NCI-H748 treated with DMSO at 0.1 percent for 48 hours (cell line): ENCODE data around the gene SPATA9.
A peak's percentile ranks its signal among the peaks of the same experiment; 100 is the strongest.

Experiments used
- DNase-seq: peaks from one replicate; lab custom pipeline; 2025; lab: John Stamatoyannopoulos, UW

The SPATA9 gene

DNA sequence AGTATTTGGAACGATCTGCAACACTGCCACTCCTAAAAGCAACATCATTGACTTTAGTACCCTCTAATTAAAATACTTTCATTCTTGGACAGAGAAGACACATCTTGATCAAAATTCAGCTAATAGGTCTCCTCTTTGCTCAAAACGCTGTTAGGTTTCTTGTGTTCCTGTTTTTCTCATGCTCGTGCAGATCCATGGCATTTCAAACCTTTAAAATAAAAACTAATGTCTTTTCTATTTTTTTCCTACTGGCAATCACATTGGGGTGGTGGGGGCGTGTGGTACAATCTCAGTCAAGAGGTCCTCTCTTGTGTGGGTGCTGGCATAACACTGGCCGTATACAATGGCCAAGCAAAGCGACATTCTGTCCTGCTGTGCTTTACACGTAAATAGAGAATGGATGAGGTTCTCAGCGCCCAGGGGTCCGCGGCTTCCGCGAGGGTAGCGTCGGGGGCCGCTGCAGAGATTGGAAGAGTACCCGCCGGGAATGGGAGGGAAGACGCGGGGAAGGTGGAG, 63.2 kb downstream of the SPATA9 start:
- DNase-seq = peak; percentile 49

DNA sequence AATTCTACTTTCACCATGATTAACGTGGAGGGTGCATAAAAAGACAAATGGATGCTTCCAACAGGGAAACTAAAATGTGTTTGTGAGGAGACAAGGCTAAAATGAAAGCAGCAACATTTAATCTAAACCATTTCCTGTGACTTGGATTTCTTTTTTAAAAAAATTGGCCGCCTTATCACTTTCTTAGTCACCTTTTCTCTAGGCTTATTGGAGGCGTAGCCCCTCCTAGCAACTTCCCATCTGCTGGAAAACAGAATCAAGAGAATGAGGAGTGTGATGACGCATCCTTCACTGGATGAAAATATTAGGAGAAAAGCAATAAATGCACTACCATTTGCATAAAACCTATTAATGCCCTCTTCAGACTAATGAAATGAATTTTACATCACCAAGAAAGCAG, 63.7 kb downstream of the SPATA9 start:
- DNase-seq = no peak

DNA sequence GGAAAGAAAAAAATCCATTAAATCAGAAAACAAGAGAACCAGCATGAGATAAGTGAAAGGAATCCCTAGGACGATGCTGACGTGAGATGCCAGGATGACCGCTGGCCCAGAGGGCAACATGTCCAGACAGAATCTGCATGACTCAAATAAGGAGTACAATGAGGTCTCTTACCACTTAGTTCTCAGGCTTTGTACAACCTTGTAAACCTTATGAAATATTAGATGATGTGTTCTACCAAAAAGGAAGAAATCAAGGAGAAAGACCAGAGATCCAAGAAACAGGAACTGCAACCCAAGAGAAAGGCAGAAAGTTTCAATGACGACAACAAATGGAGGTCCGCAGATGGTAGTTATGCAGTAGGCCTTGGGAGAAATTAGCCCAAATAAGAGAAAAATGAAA, 65.7 kb downstream of the SPATA9 start:
- DNase-seq = no peak

DNA sequence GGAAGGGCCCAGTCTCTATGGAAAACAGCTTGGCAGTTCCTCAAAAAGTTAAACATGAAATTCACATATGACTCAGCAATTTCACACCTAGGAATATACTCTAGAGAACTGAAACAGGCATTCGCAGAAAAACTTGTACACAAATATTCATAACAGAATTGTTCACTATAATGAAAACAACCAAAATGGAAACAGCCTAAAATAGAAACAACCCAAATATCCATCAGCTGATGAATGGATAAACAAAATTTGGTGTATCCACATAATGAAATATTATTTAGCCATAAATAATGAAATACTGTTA, 67.7 kb downstream of the SPATA9 start:
- no peak for DNase-seq

DNA sequence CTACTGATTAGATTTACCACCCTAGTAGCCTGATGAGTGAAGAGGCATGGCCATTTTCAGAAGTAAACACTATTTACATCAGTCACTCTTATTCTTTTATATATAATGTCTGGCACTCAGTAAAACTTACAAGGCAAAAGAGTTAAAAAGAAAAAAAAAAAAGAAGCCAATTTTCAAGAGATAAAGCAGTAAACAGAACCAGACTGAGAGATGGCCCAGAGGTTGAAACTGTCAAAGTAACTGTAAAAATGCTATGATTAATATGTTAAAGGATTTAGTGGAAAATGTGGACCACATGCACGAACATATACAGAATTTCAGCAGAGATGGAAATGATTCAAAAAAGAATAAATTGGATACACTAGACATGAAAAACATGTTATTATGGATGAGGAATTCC, 69.3 kb downstream of the SPATA9 start:
- DNase-seq = no peak

- no peak for DNase-seq
These were observed 71.4 kb downstream of the SPATA9 start for GRCh38 chr5:95611396-95611795.

DNA sequence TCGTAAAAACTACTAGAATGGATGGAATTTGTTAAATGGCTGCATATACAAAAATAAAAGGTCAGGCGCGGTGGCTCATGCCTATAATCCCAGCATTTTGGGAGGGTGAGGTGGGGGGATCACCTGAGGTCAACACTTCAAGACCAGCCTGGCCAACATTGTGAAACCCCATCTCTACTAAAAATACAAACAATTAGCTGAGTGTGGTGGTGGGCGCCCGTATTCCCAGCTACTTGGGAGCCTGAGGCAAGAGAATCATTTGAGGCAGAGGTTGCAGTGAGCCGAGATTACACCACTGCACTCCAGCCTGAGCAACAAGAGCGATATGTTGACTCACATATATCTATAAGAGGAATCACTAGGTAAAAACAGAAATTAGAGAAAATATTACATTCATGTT, 72.2 kb downstream of the SPATA9 start:
- DNase-seq = no peak

- no peak for DNase-seq
These were observed 73.1 kb downstream of the SPATA9 start for GRCh38 chr5:95609711-95610110.
